GM18526 (cell line): Measurements from ENCODE around the gene PTPRD.

ENCODE experiments used
- POLR2A ChIP-seq: IDR thresholded peaks from 3 replicates; pipeline ENCODE4 v1.6.1; 2011; ENCODE audit not compliant: insufficient read length; ENCODE audit errors: extremely low read depth

The PTPRD gene

DNA sequence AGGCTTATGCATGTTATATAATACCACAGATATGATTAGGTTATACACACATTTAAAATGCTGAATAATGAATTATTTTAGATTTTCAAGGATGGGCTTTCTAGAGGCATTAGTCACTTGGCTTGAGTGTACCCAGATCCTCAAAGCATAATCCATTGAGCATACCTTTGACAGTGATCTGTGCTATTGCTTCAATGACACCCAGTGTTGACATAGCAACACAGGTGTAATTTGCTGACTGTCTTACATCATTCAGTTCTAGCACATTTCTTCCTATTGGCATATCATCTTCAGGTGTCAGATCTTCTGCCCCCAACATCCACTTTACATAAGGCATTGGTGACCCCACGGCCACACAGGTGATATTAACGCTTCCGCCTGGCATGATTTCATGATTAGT, 2091.7 kb downstream of the PTPRD start:
- no peak for TF ChIP-seq POLR2A

DNA sequence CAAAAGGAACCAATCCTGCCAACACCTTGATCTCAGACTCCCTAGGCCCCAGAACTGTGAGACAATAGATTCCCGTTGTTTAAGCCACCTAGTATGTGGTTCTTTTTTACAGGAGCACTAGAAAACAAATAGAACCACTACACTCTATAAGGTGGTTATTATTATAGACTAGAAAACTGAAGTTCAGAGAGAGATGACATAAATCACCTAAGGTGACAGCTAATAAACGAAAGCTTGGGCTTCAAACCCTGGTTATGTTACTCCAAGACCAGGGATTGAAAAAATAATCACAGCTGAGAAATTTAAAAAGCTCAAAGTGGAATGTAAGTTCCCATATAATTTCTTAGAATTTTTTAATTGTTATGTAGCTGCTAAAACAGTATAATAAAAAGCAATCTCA, 2097.1 kb downstream of the PTPRD start:
- TF ChIP-seq POLR2A: no peak

DNA sequence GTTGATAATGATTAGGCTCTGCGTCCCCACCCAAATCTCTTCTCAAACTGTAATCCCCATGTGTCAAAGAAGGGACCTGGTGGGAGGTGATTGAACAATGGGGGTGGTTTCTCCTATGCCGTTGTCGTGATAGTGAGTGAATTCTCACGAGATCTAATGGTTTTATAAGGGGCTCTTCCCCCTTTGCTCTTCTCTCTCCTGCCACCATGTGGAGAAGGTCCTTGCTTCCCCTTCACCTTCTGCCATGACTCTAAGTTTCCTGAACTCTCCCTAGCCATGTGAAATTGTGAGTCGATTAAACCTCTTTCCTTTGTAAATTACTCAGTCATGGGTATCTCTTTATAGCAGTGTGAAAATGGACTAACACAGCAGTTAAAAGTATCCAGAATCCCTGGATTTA, 2098.0 kb downstream of the PTPRD start:
- TF ChIP-seq POLR2A: no peak

DNA sequence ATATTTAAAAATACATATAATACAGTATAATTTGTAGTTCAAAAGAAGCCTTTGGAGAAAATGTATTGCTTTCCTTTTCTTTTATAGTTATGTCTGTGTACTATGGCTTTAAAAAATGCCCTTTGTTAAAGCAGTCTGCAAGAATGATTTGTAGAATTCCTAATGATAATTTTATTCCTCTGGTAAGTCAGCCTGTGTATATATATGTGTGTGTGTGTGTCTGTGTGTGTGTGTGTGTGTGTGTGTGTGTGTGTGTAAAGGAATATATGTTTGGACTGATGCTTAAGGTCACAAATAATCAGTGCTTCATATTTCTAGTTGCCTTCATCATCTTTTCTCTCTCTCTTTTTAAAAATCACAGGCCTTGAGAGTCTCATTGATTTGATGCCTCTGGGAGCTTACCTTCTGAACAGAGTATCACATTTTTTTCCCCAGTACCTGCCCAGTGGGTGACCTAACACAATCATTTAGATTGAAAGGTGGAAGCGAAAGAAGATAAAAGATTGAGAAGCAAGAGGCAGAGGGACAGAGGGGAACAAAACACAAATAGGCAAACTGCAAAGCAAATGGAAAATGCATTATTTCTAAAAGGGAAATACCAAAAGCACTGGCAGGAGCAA, 2104.0 kb downstream of the PTPRD start:
- TF ChIP-seq POLR2A: no peak

DNA sequence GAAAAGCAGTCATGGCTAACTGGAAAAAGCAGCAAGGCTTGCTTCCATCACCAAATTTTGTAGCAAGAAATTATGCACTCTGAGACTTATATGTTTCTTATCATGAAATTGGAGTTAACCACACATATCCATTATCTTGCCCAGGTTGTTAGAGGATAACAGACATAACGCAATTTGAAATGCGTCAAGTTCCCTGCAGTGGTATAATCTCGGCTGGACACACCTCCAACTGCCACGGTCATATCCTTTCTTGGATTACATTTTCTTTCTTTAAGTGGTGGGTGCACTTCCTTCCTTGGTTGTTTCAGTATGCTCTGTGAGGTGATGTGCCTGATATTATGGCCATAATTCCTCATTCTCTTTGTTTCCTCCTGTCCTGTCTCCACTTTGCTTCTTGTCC, 2118.2 kb downstream of the PTPRD start:
- TF ChIP-seq POLR2A: no peak

DNA sequence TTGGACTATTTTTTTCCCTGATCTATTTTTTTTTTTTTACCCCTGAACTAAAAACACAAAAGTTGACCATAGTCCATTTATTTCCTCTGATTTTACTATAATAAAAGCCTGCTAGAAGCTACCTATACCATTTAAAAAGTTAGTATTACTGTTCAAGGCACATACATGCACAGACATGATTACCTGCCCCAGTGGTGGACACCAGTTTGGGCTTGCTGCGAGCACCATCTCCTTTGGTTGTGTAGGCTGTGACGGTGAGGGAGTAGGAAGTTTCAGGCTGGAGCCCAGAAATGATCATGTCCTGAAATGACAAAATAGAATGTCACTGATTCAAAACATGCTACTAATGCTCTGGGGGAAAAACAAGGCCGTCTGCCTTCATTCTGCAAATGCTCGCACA, 2120.1 kb downstream of the PTPRD start:
- TF ChIP-seq POLR2A: no peak

DNA sequence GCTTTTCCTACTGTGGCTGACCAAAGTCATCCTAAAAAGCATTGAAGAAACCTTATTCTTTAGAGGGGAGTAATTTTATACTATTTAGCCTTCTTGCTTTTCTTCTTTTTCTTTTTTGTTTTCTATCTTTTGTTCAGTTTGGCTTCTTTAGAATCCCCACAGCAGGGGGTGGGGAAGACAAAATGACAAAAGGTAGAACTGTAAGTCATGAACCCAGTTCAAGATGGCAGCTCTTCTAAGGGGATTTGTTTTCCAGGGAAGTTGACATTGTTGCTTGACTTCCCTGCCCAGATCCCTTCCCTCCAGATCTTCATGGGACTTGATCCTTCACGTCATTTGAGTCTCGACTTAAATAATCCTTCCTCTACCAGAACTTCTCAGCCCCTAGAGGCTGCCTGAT, 2120.8 kb downstream of the PTPRD start:
- no peak for TF ChIP-seq POLR2A

DNA sequence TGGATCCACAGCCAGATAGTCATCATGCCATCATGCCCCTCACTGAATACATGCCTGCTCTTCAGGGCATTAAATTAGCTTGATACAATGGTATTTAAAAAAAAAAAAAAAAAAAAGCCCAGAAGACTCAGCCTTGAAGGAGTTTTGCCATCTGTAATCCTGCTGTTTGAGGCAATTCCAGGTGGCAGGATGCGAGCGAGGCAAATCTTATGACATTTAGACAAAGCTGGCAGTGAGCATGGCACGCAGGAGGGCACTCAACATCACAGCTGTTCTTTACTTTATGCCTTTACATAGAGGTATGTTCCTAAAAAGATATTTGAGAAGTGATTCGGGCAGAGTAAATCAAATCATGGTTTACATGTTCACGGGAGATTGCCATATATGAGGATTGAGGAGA, 2121.2 kb downstream of the PTPRD start:
- no peak for TF ChIP-seq POLR2A

DNA sequence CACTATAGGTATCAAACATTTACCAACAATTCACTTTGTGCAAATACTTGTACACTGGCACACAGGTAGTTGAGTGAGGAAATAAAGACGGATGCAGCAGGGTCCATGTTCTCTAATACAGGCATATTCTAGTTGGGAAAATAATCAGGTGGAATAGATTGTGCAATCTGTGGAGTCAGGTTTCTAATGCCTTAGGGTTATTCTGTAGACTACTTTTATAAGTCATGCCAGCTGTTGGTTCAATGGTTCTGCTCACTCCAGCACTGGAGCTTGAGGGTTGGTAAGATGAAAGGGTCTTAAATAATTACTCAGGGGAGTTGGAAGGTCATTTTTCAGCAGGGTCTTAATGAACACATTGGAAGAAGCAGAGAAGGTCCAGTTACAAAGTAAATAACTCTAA, 2123.0 kb downstream of the PTPRD start:
- no peak for TF ChIP-seq POLR2A

DNA sequence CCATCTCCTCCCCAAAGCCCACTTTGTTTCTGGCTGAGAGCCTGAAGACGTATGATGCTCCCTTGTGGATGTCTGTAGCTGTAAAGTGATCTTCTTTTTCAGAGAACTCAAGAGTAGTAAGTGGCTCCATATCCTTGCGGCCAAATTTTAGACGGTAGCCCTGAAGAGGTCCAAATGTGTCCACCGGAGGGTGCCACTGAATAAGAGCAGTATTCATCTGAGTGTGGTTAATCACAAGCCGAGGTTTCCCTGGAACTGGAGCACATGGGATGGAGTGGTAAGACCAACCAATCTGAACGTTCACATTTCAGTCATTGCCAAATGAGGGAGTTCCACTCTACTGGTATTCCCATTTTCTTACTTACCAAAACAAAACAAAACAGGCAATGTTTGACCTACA, 2126.7 kb downstream of the PTPRD start:
- TF ChIP-seq POLR2A: no peak

DNA sequence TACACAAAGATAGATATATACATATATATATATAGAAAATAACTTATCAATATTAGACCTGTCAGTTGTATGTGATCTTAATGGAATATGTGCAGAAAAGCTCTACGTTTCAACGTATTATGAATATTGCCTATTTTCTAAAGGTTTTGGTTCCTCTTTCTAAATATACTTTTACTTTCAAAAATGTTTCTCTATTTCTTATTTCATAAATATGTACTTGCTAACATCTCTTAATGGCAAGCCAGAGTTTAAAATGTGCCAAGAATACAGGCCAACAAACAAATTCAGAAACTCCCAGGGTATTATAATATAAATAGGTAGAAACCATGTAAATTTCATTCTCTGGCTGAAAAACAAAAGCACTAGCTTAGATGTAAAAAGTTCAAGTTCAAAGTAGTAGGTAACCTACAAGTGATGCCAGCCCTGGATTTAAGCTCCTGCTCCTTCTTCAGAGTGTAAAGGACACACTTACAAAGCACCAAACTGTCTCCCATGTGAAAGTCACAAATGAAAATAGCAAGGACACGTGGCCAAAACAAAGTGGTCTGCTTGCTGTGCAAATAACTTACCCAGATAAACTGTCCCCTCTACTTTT, 2128.1 kb downstream of the PTPRD start:
- no peak for TF ChIP-seq POLR2A

DNA sequence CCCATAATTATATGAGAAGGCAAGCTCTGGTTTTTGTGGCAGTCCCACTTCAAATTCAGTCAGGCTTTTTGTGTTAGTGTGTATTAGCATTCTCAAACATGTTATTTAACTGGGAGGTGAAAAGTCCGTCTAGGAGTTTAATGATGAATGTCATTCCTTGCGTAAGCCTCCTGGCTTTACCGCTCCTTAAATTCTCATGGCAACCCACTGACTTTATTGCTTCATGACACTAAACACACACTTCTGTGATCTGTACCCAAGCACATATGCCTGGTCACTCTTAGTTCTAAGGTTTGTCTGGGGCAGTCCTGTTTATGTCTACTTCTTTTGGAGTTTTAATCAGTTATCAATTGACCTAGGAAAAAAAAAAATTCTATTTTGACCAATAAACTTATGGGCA, 2135.4 kb downstream of the PTPRD start:
- no peak for TF ChIP-seq POLR2A

DNA sequence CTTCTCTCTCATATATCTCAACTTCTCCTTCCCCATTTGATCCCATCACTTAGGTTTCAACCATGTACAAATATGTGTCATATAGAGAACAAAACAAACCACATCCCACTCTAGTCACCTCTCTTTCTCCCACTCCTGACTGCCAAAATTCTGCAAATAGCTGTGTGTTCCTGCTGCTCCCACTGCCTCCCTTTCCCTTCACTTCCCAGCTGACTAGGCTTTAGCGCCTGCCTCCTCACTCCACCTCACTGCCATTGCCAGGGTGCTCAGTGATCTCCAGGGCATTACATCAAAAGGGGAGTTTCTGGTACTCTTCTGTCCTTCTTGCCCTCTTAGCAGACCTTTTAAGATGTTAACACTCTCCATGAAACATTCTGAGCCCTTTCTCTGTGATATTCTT, 2137.9 kb downstream of the PTPRD start:
- TF ChIP-seq POLR2A: no peak

DNA sequence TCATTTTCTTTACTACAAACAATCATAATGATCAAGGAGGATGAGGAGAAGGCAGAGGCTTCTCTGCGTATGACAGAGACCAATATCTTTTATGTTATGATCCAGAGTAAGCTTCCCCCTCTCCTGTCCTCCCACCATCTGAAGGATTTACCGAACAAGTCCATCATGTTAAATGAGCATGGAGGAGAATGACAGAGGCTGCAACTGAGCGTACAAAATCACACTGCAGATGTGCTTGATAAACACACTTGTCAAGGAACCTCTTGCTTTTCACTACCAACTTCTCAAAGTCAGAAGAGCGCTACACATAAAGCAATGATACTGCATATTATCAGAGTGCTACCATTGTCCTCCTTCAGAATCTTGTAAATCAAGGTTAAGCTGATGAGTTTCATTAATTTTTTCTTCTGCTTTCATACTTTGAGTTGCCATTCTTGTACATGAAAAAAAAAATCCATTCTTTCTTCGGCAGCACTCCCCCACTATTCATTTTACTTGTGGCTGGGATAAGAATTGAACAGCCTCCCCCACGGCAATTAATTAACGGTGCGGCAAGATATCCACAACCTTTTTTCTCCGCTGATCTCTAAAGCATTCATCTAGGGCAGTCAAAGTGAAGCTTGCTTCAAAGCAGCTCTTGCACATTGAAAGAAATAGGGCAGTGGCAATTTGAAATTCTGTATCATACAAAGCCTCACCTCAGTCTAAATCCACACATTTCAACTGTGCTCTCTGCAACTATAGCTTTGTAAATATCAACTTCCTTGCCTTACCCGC, 2139.4 kb downstream of the PTPRD start:
- no peak for TF ChIP-seq POLR2A

DNA sequence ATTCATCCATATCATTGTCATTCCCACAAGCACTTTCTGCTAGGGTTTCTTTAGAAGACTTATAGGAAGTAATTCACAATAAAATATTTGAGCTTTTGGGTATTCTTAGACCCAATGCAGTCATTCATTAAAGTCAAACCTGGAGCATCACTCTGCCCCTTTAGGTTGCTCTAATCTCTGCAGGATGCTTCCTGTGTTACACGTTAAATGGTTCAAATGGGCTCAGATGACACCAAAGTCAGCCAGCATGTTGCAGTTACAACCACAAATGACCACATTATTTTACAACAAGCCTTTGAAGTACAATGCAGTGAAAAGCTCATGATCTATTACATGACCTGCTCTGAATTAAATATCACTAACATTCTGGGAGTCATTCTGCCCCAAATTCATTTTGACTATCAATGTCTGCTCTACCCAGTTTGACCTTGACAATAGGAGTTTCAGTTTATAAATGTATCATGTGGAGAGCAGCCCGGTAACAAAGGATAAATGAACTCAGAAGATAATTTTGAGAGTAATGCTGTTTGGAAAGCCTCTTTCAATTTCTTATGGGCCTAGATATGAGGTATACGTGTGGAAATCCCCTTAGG, 2144.7 kb downstream of the PTPRD start:
- TF ChIP-seq POLR2A: no peak

DNA sequence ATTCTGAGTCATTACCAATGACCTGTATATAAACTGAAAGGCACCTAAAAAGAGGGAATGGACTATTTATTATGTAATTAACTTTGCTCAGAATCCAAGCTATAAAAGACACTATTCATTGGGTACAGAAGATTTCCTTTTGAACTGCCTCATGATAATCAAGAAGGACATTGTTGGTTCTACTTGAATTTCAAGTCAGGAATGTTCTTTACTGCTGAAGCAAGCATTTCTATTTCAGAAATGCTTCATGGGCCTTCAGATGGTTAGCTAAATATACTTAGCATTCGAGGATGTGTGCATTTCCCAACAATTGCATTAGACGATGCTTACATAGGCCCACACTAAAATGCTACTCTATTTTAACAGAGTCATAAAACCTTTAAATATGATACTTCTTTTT, 2155.0 kb downstream of the PTPRD start:
- TF ChIP-seq POLR2A: no peak
